Fibroblast of lung (primary cell): ENCODE data around the gene TLE1. TPM values are rescaled to one million over a fixed set of nuclear protein-coding genes. Genes with fewer than 3 reads are reported as not detected.

ENCODE experiments used
- DNase-seq, 2 donors: peaks; one replicate each; pipeline versions ENCODE4 v3.0.0 to v3.0.0-alpha.2; 2010; ENCODE audit warnings: low read depth in 2 of 2
- H2AFZ ChIP-seq: 2 replicates; pipeline ENCODE4 v1.5.1; 2012; ENCODE audit warnings: low read length, control low read depth, inconsistent platforms
- H3K27ac ChIP-seq: 2 replicates; pipeline ENCODE4 v1.5.1; 2011; ENCODE audit warnings: low read length, control low read depth; ENCODE audit not compliant: insufficient read depth
- H3K27me3 ChIP-seq: 2 replicates; pipeline ENCODE4 v1.5.1; 2011; ENCODE audit warnings: mild to moderate bottlenecking, low read length; ENCODE audit not compliant: control insufficient read depth, insufficient read depth
- H3K36me3 ChIP-seq: 2 replicates; pipeline ENCODE4 v1.5.1; 2011; ENCODE audit warnings: low read length; ENCODE audit not compliant: control insufficient read depth, insufficient read depth
- H3K4me1 ChIP-seq: 2 replicates; pipeline ENCODE4 v1.5.1; 2011; ENCODE audit warnings: low read length; ENCODE audit not compliant: control insufficient read depth, insufficient read depth; ENCODE audit errors: extremely low read depth
- H3K4me2 ChIP-seq: 2 replicates; pipeline ENCODE4 v1.5.1; 2011; ENCODE audit warnings: low read length, control low read depth; ENCODE audit not compliant: insufficient read depth; ENCODE audit errors: extremely low read depth
- H3K4me3 ChIP-seq, 4 experiments: fragments of 200-600 bp in 1 of 4; sonication (generic) in 1 of 4; replicated peaks in 1 of 4; 2 replicates each; pipeline ENCODE4 v1.5.1; 2011 to 2016; ENCODE audit warnings: low read length in 4 of 4, low read depth in 3 of 4, mild to moderate bottlenecking in 3 of 4, control low read depth in 2 of 4, inconsistent platforms in 1 of 4, mixed read lengths in 1 of 4; ENCODE audit not compliant: insufficient read depth in 1 of 4; ENCODE audit errors: control extremely low read depth in 1 of 4
- H3K79me2 ChIP-seq: 2 replicates; pipeline ENCODE4 v1.5.1; 2012; ENCODE audit warnings: mild to moderate bottlenecking, low read length, inconsistent platforms; ENCODE audit not compliant: control insufficient read depth, insufficient read depth
- H3K9ac ChIP-seq: 2 replicates; pipeline ENCODE4 v1.5.1; 2011; ENCODE audit warnings: mild to moderate bottlenecking, low read length, control low read depth; ENCODE audit not compliant: insufficient read depth
- H3K9me3 ChIP-seq: 2 replicates; pipeline ENCODE4 v1.5.1; 2012; ENCODE audit warnings: low read depth, low read length; ENCODE audit not compliant: control insufficient read depth, insufficient read depth
- H4K20me1 ChIP-seq: 2 replicates; pipeline ENCODE4 v1.5.1; 2011; ENCODE audit warnings: low read length; ENCODE audit not compliant: control insufficient read depth, insufficient read depth; ENCODE audit errors: extremely low read depth
- EZH2 ChIP-seq: IDR thresholded peaks from 2 replicates; pipeline ENCODE4 v1.5.1; 2012; ENCODE audit warnings: low read length, control low read depth, mild to moderate bottlenecking; ENCODE audit errors: missing control alignments
- polyA plus RNA-seq, 2 donors: library from polyadenylated mRNA; depleted of rRNA in 1 of 2; stranded (reverse) in 1 of 2; unstranded in 1 of 2; fragments of >200 nt; gene quantifications; 2 replicates each; pipeline ENCODE4 v1.2.1, GENCODE V29; 2011 to 2012; ENCODE audit warnings: missing spikeins in 1 of 2
- total RNA-seq: library from RNA; depleted of rRNA; stranded (reverse); fragments of >200 nt; gene quantifications from 2 replicates; pipeline ENCODE4 v1.2.1, GENCODE V29; 2014
- TF ChIP-seq, protein P1 (sequence below), 2 donors: IDR thresholded peaks in 1 of 2; conservative IDR thresholded peaks in 1 of 2; 1 replicate in 1 of 2; 2 replicates in 1 of 2; pipeline ENCODE4 v1.5.1; 2011 to 2012; ENCODE audit warnings: low read length in 2 of 2, control low read depth in 1 of 2, inconsistent platforms in 1 of 2, low read depth in 1 of 2, mild to moderate bottlenecking in 1 of 2

Gene TLE1
- total and polyA plus RNA-seq, 2 donors (not counting 1 experiment from before 2014, with no cell fraction given), result 29.3 to 29.7 TPM

DNA sequence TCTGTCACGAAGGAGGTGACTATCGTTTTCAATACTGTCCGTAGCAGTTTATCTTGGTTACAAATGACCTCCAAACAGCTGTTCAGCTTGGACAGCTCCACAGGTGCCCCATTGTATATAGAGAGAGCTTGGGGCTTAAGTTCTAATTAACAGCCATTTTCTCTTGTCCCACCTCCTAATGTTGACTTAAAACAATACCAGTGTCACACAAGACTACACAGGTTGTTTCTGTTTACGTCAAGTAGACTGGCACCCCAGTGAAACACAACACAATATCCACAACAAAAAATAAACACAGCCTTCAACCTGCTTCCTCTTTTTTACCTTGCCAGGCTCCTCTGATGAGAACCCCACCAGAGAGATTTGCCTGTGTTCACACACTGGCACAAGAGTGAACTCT, 39.8 kb upstream of the TLE1 start:
- H2AFZ ChIP-seq, result no peak overlapping the region
- H3K36me3 ChIP-seq, result no peaks in the 10 kb centered on the region
- TF ChIP-seq, protein P1, sequence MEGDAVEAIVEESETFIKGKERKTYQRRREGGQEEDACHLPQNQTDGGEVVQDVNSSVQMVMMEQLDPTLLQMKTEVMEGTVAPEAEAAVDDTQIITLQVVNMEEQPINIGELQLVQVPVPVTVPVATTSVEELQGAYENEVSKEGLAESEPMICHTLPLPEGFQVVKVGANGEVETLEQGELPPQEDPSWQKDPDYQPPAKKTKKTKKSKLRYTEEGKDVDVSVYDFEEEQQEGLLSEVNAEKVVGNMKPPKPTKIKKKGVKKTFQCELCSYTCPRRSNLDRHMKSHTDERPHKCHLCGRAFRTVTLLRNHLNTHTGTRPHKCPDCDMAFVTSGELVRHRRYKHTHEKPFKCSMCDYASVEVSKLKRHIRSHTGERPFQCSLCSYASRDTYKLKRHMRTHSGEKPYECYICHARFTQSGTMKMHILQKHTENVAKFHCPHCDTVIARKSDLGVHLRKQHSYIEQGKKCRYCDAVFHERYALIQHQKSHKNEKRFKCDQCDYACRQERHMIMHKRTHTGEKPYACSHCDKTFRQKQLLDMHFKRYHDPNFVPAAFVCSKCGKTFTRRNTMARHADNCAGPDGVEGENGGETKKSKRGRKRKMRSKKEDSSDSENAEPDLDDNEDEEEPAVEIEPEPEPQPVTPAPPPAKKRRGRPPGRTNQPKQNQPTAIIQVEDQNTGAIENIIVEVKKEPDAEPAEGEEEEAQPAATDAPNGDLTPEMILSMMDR (conservative IDR thresholded peaks at IDR 0.05 in 1 of 2, IDR thresholded peaks at IDR 0.05 in 1 of 2; ENCODE audit: low read depth in 1 of 2, low read length in 2 of 2), result no peak
- TF ChIP-seq EZH2, result no peak

DNA sequence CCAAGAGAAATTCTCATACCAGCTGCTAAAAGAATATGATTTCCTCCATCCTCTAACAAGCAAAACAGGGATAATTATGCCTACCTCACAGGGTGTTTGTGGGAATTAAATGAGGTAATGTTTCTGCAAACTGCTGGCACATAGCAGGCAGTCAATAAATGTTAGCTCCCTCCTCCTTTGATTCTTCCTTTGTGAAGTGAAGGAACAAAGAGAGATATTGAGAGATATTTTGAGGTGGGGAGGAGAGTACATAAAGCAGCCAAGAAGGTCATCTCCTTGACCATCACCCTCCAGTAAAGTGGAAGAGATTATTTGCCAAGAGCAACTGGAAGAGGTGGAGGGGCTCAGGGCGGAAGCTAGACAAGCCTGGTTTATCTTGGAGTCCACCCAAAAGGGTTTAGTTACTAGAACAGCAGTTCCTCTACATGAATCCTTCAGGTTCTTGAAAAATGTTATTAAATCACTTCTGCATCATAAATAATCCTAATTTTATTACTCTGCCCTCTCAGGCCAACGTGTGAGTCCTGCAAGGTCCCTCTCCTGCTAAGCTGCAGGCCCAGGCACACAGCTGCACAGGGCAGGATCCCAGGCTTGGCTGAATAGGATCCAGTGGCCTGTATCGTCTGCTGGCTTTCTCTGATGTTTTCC, 35.0 kb upstream of the TLE1 start:
- Histone ChIP-seq H4K20me1 (no peaks in the 10 kb centered on the region), H3K27ac (no peak overlapping the region), H3K79me2 (no peaks in the 10 kb centered on the region), H3K36me3 (no peaks in the 10 kb centered on the region), H3K4me2 (no peak overlapping the region), H3K9ac (no peak overlapping the region), H3K4me1 (no peaks in the 10 kb centered on the region), H3K9me3 (no peaks in the 10 kb centered on the region), H2AFZ (no peak overlapping the region), H3K4me3 (no peak overlapping the region), H3K27me3 (no peaks in the 10 kb centered on the region)
- TF ChIP-seq, protein P1 (conservative IDR thresholded peaks at IDR 0.05 in 1 of 2, IDR thresholded peaks at IDR 0.05 in 1 of 2; ENCODE audit: low read depth in 1 of 2, low read length in 2 of 2), result no peak
- no peak for TF ChIP-seq EZH2
- peak; percentile 16 to 50 for DNase-seq

More for the DNA sequence above, 39.8 kb upstream of the TLE1 start:
- H3K27me3 ChIP-seq, result no peaks in the 10 kb centered on the region
- H3K79me2 ChIP-seq, result no peaks in the 10 kb centered on the region
- no peak overlapping the region for H3K4me3 ChIP-seq
- no peaks in the 10 kb centered on the region for H3K9me3 ChIP-seq
- no peak overlapping the region for H3K4me2 ChIP-seq
- H4K20me1 ChIP-seq, result no peaks in the 10 kb centered on the region
- no peak for DNase-seq
- H3K27ac ChIP-seq, result no peak overlapping the region
- H3K9ac ChIP-seq, result no peak overlapping the region
- H3K4me1 ChIP-seq, result no peaks in the 10 kb centered on the region

DNA sequence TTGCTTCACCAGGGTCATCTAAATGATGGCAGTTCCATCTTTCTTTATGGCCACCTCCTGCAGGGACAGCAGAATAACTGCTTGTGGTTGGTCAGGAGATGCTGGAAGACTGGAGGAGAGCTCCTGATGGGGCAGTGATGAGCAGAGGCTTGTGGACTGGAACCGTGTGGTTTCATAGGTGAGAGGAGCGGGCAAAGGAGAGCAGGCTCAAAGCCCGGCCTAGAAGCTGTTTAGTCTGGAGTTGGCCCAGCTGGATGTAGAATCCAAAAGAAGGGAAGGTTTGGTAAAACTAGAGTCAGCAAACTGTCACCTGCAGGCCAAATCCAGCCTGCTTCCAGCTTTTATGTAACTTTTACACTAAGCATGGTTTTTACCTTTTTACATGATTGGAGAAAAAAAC, 32.9 kb upstream of the TLE1 start:
- H3K36me3 ChIP-seq, result no peaks in the 10 kb centered on the region
- H3K9me3 ChIP-seq, result no peaks in the 10 kb centered on the region
- H4K20me1 ChIP-seq, result no peaks in the 10 kb centered on the region
- no peaks in the 10 kb centered on the region for H3K27me3 ChIP-seq
- no peak overlapping the region for H3K4me2 ChIP-seq
- no peak overlapping the region for H3K27ac ChIP-seq
- no peak overlapping the region for H3K4me3 ChIP-seq
- H3K79me2 ChIP-seq, result no peaks in the 10 kb centered on the region
- no peak for DNase-seq
- TF ChIP-seq EZH2, result no peak
- TF ChIP-seq, protein P1 (conservative IDR thresholded peaks at IDR 0.05 in 1 of 2, IDR thresholded peaks at IDR 0.05 in 1 of 2; ENCODE audit: low read depth in 1 of 2, low read length in 2 of 2), result no peak
- no peaks in the 10 kb centered on the region for H3K4me1 ChIP-seq
- no peak overlapping the region for H3K9ac ChIP-seq
- H2AFZ ChIP-seq, result no peak overlapping the region
